GM18870 (cell line): ENCODE measurements around the gene RAB3D.

ENCODE experiments used
- ATAC-seq: cut with Tn5 transposase; IDR thresholded peaks from one replicate; pipeline ENCODE4 v1.9.1; 2021; ENCODE audit warnings: moderate library complexity; ENCODE audit not compliant: unreplicated experiment

The RAB3D gene

GRCh38 chr19:11299946-11300810 lies 39.3 kb downstream of the RAB3D start:
- no peak for ATAC-seq

- ATAC-seq = no peak
These were observed 43.2 kb downstream of the RAB3D start for GRCh38 chr19:11296264-11296663.

- ATAC-seq = no peak
These were observed 43.7 kb downstream of the RAB3D start, which contains the start of gene TSPAN16 for GRCh38 chr19:11295665-11296245. Gene TSPAN16, plus strand, starts transcription at chr19:11296160. Its CDS starts 138 bp downstream, at chr19:11296298.

- ATAC-seq = no peak
These were observed 44.3 kb downstream of the RAB3D start for GRCh38 chr19:11295180-11295579.

- ATAC-seq = no peak
These were observed 45.7 kb downstream of the RAB3D start for GRCh38 chr19:11293433-11294389.

GRCh38 chr19:11291991-11292390 lies 47.5 kb downstream of the RAB3D start:
- no peak for ATAC-seq

- no peak for ATAC-seq
These were observed 48.0 kb downstream of the RAB3D start for GRCh38 chr19:11291415-11291814.

GRCh38 chr19:11290256-11290655 lies 49.2 kb downstream of the RAB3D start:
- no peak for ATAC-seq

- ATAC-seq = no peak
These were observed 51.1 kb downstream of the RAB3D start for GRCh38 chr19:11288349-11288748.

- ATAC-seq = no peak
These were observed 53.0 kb downstream of the RAB3D start for GRCh38 chr19:11286312-11286974.

GRCh38 chr19:11284515-11284914 lies 54.9 kb downstream of the RAB3D start:
- ATAC-seq = no peak

- ATAC-seq = no peak
These were observed 58.0 kb downstream of the RAB3D start for GRCh38 chr19:11281356-11282049.

GRCh38 chr19:11279505-11280236 lies 59.8 kb downstream of the RAB3D start:
- ATAC-seq = no peak

GRCh38 chr19:11278670-11279069 lies 60.8 kb downstream of the RAB3D start:
- ATAC-seq = no peak

GRCh38 chr19:11274533-11275086 lies 64.8 kb downstream of the RAB3D start:
- no peak for ATAC-seq

- no peak for ATAC-seq
These were observed 65.5 kb downstream of the RAB3D start for GRCh38 chr19:11273989-11274388.

- ATAC-seq = no peak
These were observed 66.2 kb downstream of the RAB3D start for GRCh38 chr19:11273296-11273695.
